HEK293 (cell line): ENCODE results near the gene TANC1.

ENCODE experiments used
- BCL11A ChIP-seq: fragments of 450-650 bp; formaldehyde crosslinking; IDR thresholded peaks from 2 replicates; pipeline ENCODE4 v1.5.1; 2016; ENCODE audit warnings: low read depth, missing biosample characterization, missing genetic modification characterization
- ZEB2 ChIP-seq: fragments of 450-650 bp; formaldehyde crosslinking; IDR thresholded peaks from 2 replicates; pipeline ENCODE4 v1.5.1; 2016; ENCODE audit warnings: missing biosample characterization, missing genetic modification characterization
- ZNF311 ChIP-seq: fragments of 450-650 bp; formaldehyde crosslinking; IDR thresholded peaks from 2 replicates; pipeline ENCODE4 v1.5.1; 2017; ENCODE audit warnings: missing biosample characterization, missing genetic modification characterization, borderline replicate concordance
- ZNF324 ChIP-seq: fragments of 450-650 bp; formaldehyde crosslinking; IDR thresholded peaks from 2 replicates; pipeline ENCODE4 v1.5.1; 2016; ENCODE audit warnings: missing biosample characterization, missing genetic modification characterization
- ZNF544 ChIP-seq: fragments of 450-650 bp; formaldehyde crosslinking; IDR thresholded peaks from 2 replicates; pipeline ENCODE4 v1.5.0; 2017; ENCODE audit warnings: missing biosample characterization, missing genetic modification characterization
- ZNF549 ChIP-seq: fragments of 450-650 bp; IDR thresholded peaks from 2 replicates; pipeline ENCODE4 v1.5.1; 2018; ENCODE audit warnings: missing biosample characterization, missing genetic modification characterization, mild to moderate bottlenecking, inconsistent platforms, moderate library complexity
- ZNF624 ChIP-seq: fragments of 450-650 bp; formaldehyde crosslinking; IDR thresholded peaks from 2 replicates; pipeline ENCODE4 v1.5.1; 2017; ENCODE audit warnings: missing biosample characterization, missing genetic modification characterization
- ZSCAN23 ChIP-seq: fragments of 450-650 bp; formaldehyde crosslinking; IDR thresholded peaks from 2 replicates; pipeline ENCODE4 v1.5.1; 2016; ENCODE audit warnings: missing biosample characterization, missing genetic modification characterization
- ZSCAN30 ChIP-seq: fragments of 450-650 bp; IDR thresholded peaks from 2 replicates; pipeline ENCODE4 v1.5.1; 2018; ENCODE audit warnings: missing biosample characterization, mild to moderate bottlenecking, missing genetic modification characterization, moderate library complexity
- TF ChIP-seq, protein P1 (sequence below): fragments of 450-650 bp; formaldehyde crosslinking; IDR thresholded peaks from 2 replicates; pipeline ENCODE4 v1.5.1; 2016; ENCODE audit warnings: missing biosample characterization, missing genetic modification characterization
- TF ChIP-seq, protein P2 (sequence below): fragments of 450-650 bp; formaldehyde crosslinking; IDR thresholded peaks from 2 replicates; pipeline ENCODE4 v1.5.1; 2016; ENCODE audit warnings: missing biosample characterization, missing genetic modification characterization

DNA sequence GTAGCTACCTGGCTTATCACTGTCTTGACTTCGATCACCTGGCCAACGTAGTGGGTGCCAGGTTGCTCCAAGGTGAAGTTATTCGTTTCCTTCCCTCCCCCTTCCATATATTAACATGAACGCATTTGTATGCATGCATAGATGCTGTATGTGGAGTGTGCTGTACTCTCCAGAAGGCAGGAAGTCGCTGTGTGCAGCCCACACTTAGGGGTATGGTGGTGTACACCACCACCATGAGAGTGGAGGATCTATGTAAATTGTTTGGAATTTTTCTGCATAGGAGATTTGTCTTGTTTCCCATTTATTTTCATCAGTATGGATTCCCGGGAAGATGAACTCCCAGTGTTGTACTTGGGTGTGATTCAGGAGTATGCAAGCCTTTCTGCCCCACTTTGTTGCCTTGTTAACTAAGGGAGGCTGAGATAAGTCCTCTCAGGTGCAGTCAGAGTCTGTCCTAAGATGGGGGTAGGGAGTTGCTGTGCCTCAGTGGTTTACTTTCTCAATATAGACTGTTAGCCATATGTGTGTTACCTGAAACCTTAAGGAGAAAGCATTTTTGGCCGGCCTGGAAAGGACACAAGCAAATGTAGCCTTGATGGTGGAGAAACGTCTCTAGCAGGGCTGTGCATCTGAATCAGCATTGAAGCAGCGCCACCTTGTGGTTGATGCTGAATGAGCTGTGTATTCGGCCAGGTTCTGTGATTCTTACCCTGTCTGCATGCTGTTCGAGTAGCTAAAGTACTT is 149.8 kb downstream of the TANC1 start:
- TF ChIP-seq, protein P1, sequence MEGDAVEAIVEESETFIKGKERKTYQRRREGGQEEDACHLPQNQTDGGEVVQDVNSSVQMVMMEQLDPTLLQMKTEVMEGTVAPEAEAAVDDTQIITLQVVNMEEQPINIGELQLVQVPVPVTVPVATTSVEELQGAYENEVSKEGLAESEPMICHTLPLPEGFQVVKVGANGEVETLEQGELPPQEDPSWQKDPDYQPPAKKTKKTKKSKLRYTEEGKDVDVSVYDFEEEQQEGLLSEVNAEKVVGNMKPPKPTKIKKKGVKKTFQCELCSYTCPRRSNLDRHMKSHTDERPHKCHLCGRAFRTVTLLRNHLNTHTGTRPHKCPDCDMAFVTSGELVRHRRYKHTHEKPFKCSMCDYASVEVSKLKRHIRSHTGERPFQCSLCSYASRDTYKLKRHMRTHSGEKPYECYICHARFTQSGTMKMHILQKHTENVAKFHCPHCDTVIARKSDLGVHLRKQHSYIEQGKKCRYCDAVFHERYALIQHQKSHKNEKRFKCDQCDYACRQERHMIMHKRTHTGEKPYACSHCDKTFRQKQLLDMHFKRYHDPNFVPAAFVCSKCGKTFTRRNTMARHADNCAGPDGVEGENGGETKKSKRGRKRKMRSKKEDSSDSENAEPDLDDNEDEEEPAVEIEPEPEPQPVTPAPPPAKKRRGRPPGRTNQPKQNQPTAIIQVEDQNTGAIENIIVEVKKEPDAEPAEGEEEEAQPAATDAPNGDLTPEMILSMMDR (tag by site-specific recombination), result peak; percentile 80
- TF ChIP-seq, protein P2, sequence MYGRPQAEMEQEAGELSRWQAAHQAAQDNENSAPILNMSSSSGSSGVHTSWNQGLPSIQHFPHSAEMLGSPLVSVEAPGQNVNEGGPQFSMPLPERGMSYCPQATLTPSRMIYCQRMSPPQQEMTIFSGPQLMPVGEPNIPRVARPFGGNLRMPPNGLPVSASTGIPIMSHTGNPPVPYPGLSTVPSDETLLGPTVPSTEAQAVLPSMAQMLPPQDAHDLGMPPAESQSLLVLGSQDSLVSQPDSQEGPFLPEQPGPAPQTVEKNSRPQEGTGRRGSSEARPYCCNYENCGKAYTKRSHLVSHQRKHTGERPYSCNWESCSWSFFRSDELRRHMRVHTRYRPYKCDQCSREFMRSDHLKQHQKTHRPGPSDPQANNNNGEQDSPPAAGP (tag by site-specific recombination), result no peak
- TF ChIP-seq ZNF311 (tag by site-specific recombination), result no peak
- TF ChIP-seq ZNF544, result no peak
- TF ChIP-seq ZEB2 (tag by site-specific recombination), result 0 out of 2 replicates have a peak, but pooled peaks have one; percentile 16
- no peak for TF ChIP-seq ZSCAN23 (tag by site-specific recombination)
- TF ChIP-seq ZNF624 (tag by site-specific recombination), result no peak
- 0 out of 2 replicates have a peak, but pooled peaks have one; percentile 26 for TF ChIP-seq ZSCAN30 (tag by site-specific recombination)
- no peak for TF ChIP-seq ZNF324 (tag by site-specific recombination)
- TF ChIP-seq BCL11A, result no peak
- no peak for TF ChIP-seq ZNF549
